HCT116 (cell line): Measurements from ENCODE around the gene SFXN2.

Source experiments
- CEBPB ChIP-seq: IDR thresholded peaks from 2 replicates; pipeline ENCODE4 v1.6.1; 2012; ENCODE audit warnings: low read depth
- CTCF ChIP-seq, 3 experiments: fragments of 200-600 bp in 1 of 3; sonication (generic) in 1 of 3; IDR thresholded peaks in 2 of 3; conservative IDR thresholded peaks in 1 of 3; 2 replicates each; pipeline ENCODE4 v1.5.1; 2012 to 2017; ENCODE audit warnings: low read depth in 2 of 3, low read length in 2 of 3, antibody characterized with exemption in 1 of 3, borderline replicate concordance in 1 of 3, control low read depth in 1 of 3, mild to moderate bottlenecking in 1 of 3, mixed read lengths in 1 of 3, mixed run types in 1 of 3, moderate library complexity in 1 of 3; ENCODE audit not compliant: insufficient read depth in 1 of 3
- EZH2 ChIP-seq: fragments of 200-600 bp; sonication (generic); IDR thresholded peaks from 2 replicates; pipeline ENCODE4 v1.6.1; 2017; ENCODE audit warnings: antibody characterized with exemption, mixed run types
- JUND ChIP-seq: IDR thresholded peaks from 2 replicates; pipeline ENCODE4 v1.6.1; 2012
- MAX ChIP-seq: IDR thresholded peaks from 2 replicates; pipeline ENCODE4 v1.6.1; 2012
- POLR2A ChIP-seq: IDR thresholded peaks from 2 replicates; pipeline ENCODE4 v1.7.0; 2011; ENCODE audit warnings: borderline replicate concordance; ENCODE audit not compliant: insufficient read depth, insufficient read length; ENCODE audit errors: extremely low read depth
- POLR2AphosphoS5 ChIP-seq: IDR thresholded peaks from 2 replicates; pipeline ENCODE4 v1.6.1; 2011; ENCODE audit warnings: mild to moderate bottlenecking, low read depth, low read length, moderate library complexity
- RAD21 ChIP-seq: IDR thresholded peaks from 2 replicates; pipeline ENCODE4 v1.6.1; 2012; ENCODE audit warnings: low read depth, mild to moderate bottlenecking
- SIN3A ChIP-seq: IDR thresholded peaks from 2 replicates; pipeline ENCODE4 v1.6.1; 2012; ENCODE audit warnings: low read depth
- SRF ChIP-seq: IDR thresholded peaks from 2 replicates; pipeline ENCODE4 v1.6.1; 2012; ENCODE audit warnings: low read depth
- YY1 ChIP-seq: IDR thresholded peaks from 2 replicates; pipeline ENCODE4 v1.6.1; 2011; ENCODE audit warnings: low read length, low read depth, moderate library complexity, mild to moderate bottlenecking; ENCODE audit not compliant: insufficient replicate concordance; ENCODE audit errors: extremely low read depth
- ZFX ChIP-seq: fragments of 450-650 bp; IDR thresholded peaks from 2 replicates; pipeline ENCODE4 v1.6.1; 2017

- TF ChIP-seq ZFX: no peak
- TF ChIP-seq POLR2A: no peak
- TF ChIP-seq CTCF (IDR thresholded peaks at IDR 0.05 in 2 of 3, conservative IDR thresholded peaks at IDR 0.05 in 1 of 3; ENCODE audit: borderline replicate concordance in 1 of 3, insufficient read depth in 1 of 3, low read depth in 2 of 3, low read length in 2 of 3): no peak
- TF ChIP-seq POLR2AphosphoS5: no peak
- TF ChIP-seq EZH2: no peak
- no peak for TF ChIP-seq MAX
- no peak for TF ChIP-seq JUND
- no peak for TF ChIP-seq SIN3A
- TF ChIP-seq YY1: no peak
- TF ChIP-seq RAD21: no peak
- TF ChIP-seq CEBPB: no peak
- TF ChIP-seq SRF: no peak
Observed at GRCh38 chr10:102782673-102783551, 68.5 kb downstream of the SFXN2 start.
